ENCODE measurements around the gene CMIP.

CMIP gene

GRCh38 chr16:81487301-81487720 is 42.7 kb downstream of the CMIP start:
- H2BK120ac ChIP-seq (ENCODE audit: low read depth, low read length): no peak overlapping the region
- H2BK15ac ChIP-seq (ENCODE audit: low read depth, poor library complexity, severe bottlenecking): no peak overlapping the region
- WGBS: 94% methylated on average over 14 of the region's 14 CpGs
- no peak overlapping the region for H3K4ac ChIP-seq (ENCODE audit: low read depth in 1 of 2, low read length in 2 of 2)
- H3K9me3 ChIP-seq (ENCODE audit: control insufficient read depth, low read length): no peaks in the 10 kb centered on the region
- H3K23ac ChIP-seq (ENCODE audit: low read length in 2 of 2): no peak overlapping the region
- H2AFZ ChIP-seq (ENCODE audit: low read depth, low read length): no peak overlapping the region
- H3K14ac ChIP-seq (ENCODE audit: low read length in 2 of 2): no peak overlapping the region
- no peak overlapping the region for H3K4me3 ChIP-seq (ENCODE audit: insufficient read depth in 1 of 2, low read depth in 1 of 2, low read length in 2 of 2)
- no peak overlapping the region for H3K4me2 ChIP-seq (ENCODE audit: low read length, poor library complexity, severe bottlenecking)
- H4K8ac ChIP-seq (ENCODE audit: low read length): no peak overlapping the region
- no peak overlapping the region for H4K91ac ChIP-seq (ENCODE audit: low read length)
- no peak overlapping the region for H3K9ac ChIP-seq (ENCODE audit: low read length)
- no peak overlapping the region for H2AK5ac ChIP-seq (ENCODE audit: low read length, severe bottlenecking)
- no peaks in the 10 kb centered on the region for H3K27me3 ChIP-seq (ENCODE audit: control insufficient read depth in 1 of 2, insufficient read depth in 1 of 2, low read length in 2 of 2)
- no peak overlapping the region for H3K18ac ChIP-seq (ENCODE audit: low read depth in 1 of 2, low read length in 2 of 2)
- no peaks in the 10 kb centered on the region for H3K36me3 ChIP-seq (ENCODE audit: control insufficient read depth in 1 of 2, insufficient read depth in 2 of 2, low read depth in 1 of 2, low read length in 2 of 2)
- peaks cover 41% of the 10 kb centered on the region for H3K4me1 ChIP-seq (ENCODE audit: control insufficient read depth, insufficient read depth, low read depth, low read length)
- H3K27ac ChIP-seq (ENCODE audit: low read length, poor library complexity, severe bottlenecking): no peak overlapping the region
- peaks cover 47% of the 10 kb centered on the region for H3K79me1 ChIP-seq (replicated peaks; ENCODE audit: low read length, poor library complexity, severe bottlenecking)
- H2BK5ac ChIP-seq (ENCODE audit: low read depth, low read length, poor library complexity, severe bottlenecking): no peak overlapping the region
- no peak for DNase-seq
- H2BK12ac ChIP-seq (ENCODE audit: low read length in 2 of 2): no peak overlapping the region

GRCh38 chr16:81488687-81489411 is 44.2 kb downstream of the CMIP start:
- H3K23ac ChIP-seq (ENCODE audit: low read length in 2 of 2): no peak overlapping the region
- WGBS: 91% methylated on average over 7 of the region's 7 CpGs
- peaks cover 51% of the 10 kb centered on the region for H3K79me1 ChIP-seq (replicated peaks; ENCODE audit: low read length, poor library complexity, severe bottlenecking)
- no peak overlapping the region for H3K4me3 ChIP-seq (ENCODE audit: insufficient read depth in 1 of 2, low read depth in 1 of 2, low read length in 2 of 2)
- no peak overlapping the region for H2AFZ ChIP-seq (ENCODE audit: low read depth, low read length)
- H4K91ac ChIP-seq (ENCODE audit: low read length): no peak overlapping the region
- H2BK120ac ChIP-seq (ENCODE audit: low read depth, low read length): no peak overlapping the region
- peaks cover 42% of the 10 kb centered on the region for H3K4me1 ChIP-seq (ENCODE audit: control insufficient read depth, insufficient read depth, low read depth, low read length)
- H2BK12ac ChIP-seq (ENCODE audit: low read length in 2 of 2): peak overlapping the region in 1 of 2 experiments; percentile 45
- no peak overlapping the region for H2BK15ac ChIP-seq (ENCODE audit: low read depth, poor library complexity, severe bottlenecking)
- H3K27me3 ChIP-seq (ENCODE audit: control insufficient read depth in 1 of 2, insufficient read depth in 1 of 2, low read length in 2 of 2): no peaks in the 10 kb centered on the region
- no peak for DNase-seq
- H3K18ac ChIP-seq (ENCODE audit: low read depth in 1 of 2, low read length in 2 of 2): peak overlapping the region in 1 of 2 experiments; percentile 1
- no peaks in the 10 kb centered on the region for H3K9me3 ChIP-seq (ENCODE audit: control insufficient read depth, low read length)
- H3K4ac ChIP-seq (ENCODE audit: low read depth in 1 of 2, low read length in 2 of 2): no peak overlapping the region
- no peaks in the 10 kb centered on the region for H3K36me3 ChIP-seq (ENCODE audit: control insufficient read depth in 1 of 2, insufficient read depth in 2 of 2, low read depth in 1 of 2, low read length in 2 of 2)
- no peak overlapping the region for H3K27ac ChIP-seq (ENCODE audit: low read length, poor library complexity, severe bottlenecking)
- no peak overlapping the region for H2AK5ac ChIP-seq (ENCODE audit: low read length, severe bottlenecking)
- no peak overlapping the region for H3K14ac ChIP-seq (ENCODE audit: low read length in 2 of 2)
- H4K8ac ChIP-seq (ENCODE audit: low read length): no peak overlapping the region
- H3K4me2 ChIP-seq (ENCODE audit: low read length, poor library complexity, severe bottlenecking): no peak overlapping the region
- H2BK5ac ChIP-seq (ENCODE audit: low read depth, low read length, poor library complexity, severe bottlenecking): no peak overlapping the region
- no peak overlapping the region for H3K9ac ChIP-seq (ENCODE audit: low read length)

- WGBS: 85% methylated on average over 12 of the region's 12 CpGs
- Histone ChIP-seq H3K4me2 (ENCODE audit: low read length, poor library complexity, severe bottlenecking) (no peak overlapping the region), H2BK120ac (ENCODE audit: low read depth, low read length) (no peak overlapping the region), H3K14ac (ENCODE audit: low read length in 2 of 2) (no peak overlapping the region), H2BK5ac (ENCODE audit: low read depth, low read length, poor library complexity, severe bottlenecking) (no peak overlapping the region), H2AK5ac (ENCODE audit: low read length, severe bottlenecking) (no peak overlapping the region), H3K36me3 (ENCODE audit: control insufficient read depth in 1 of 2, insufficient read depth in 2 of 2, low read depth in 1 of 2, low read length in 2 of 2) (no peaks in the 10 kb centered on the region), H3K9me3 (ENCODE audit: control insufficient read depth, low read length) (no peaks in the 10 kb centered on the region), H3K4ac (ENCODE audit: low read depth in 1 of 2, low read length in 2 of 2) (no peak overlapping the region), H3K27me3 (ENCODE audit: control insufficient read depth in 1 of 2, insufficient read depth in 1 of 2, low read length in 2 of 2) (no peaks in the 10 kb centered on the region), H2BK12ac (ENCODE audit: low read length in 2 of 2) (no peak overlapping the region), H4K91ac (ENCODE audit: low read length) (no peak overlapping the region), H3K79me1 (replicated peaks; ENCODE audit: low read length, poor library complexity, severe bottlenecking) (peaks cover 45% of the 10 kb centered on the region), H3K27ac (ENCODE audit: low read length, poor library complexity, severe bottlenecking) (no peak overlapping the region), H3K18ac (ENCODE audit: low read depth in 1 of 2, low read length in 2 of 2) (no peak overlapping the region), H3K4me3 (ENCODE audit: insufficient read depth in 1 of 2, low read depth in 1 of 2, low read length in 2 of 2) (no peak overlapping the region), H2AFZ (ENCODE audit: low read depth, low read length) (no peak overlapping the region), H4K8ac (ENCODE audit: low read length) (no peak overlapping the region), H3K4me1 (ENCODE audit: control insufficient read depth, insufficient read depth, low read depth, low read length) (peaks cover 41% of the 10 kb centered on the region), H3K9ac (ENCODE audit: low read length) (no peak overlapping the region), H3K23ac (ENCODE audit: low read length in 2 of 2) (no peak overlapping the region), H2BK15ac (ENCODE audit: low read depth, poor library complexity, severe bottlenecking) (no peak overlapping the region)
- DNase-seq: no peak
Observed at GRCh38 chr16:81489547-81490267, 45.1 kb downstream of the CMIP start.

GRCh38 chr16:81491541-81492188 is 47.1 kb downstream of the CMIP start:
- H3K27ac ChIP-seq (ENCODE audit: low read length, poor library complexity, severe bottlenecking): no peak overlapping the region
- H3K36me3 ChIP-seq (ENCODE audit: control insufficient read depth in 1 of 2, insufficient read depth in 2 of 2, low read depth in 1 of 2, low read length in 2 of 2): peaks cover 0 to 5% of the 10 kb centered on the region in 2 experiments
- no peak overlapping the region for H2AK5ac ChIP-seq (ENCODE audit: low read length, severe bottlenecking)
- no peak overlapping the region for H2AFZ ChIP-seq (ENCODE audit: low read depth, low read length)
- no peak overlapping the region for H2BK5ac ChIP-seq (ENCODE audit: low read depth, low read length, poor library complexity, severe bottlenecking)
- H3K9ac ChIP-seq (ENCODE audit: low read length): peak overlapping the region; percentile 57
- no peak overlapping the region for H2BK15ac ChIP-seq (ENCODE audit: low read depth, poor library complexity, severe bottlenecking)
- H4K91ac ChIP-seq (ENCODE audit: low read length): no peak overlapping the region
- no peaks in the 10 kb centered on the region for H3K9me3 ChIP-seq (ENCODE audit: control insufficient read depth, low read length)
- no peak overlapping the region for H3K23ac ChIP-seq (ENCODE audit: low read length in 2 of 2)
- H2BK12ac ChIP-seq (ENCODE audit: low read length in 2 of 2): no peak overlapping the region
- H3K18ac ChIP-seq (ENCODE audit: low read depth in 1 of 2, low read length in 2 of 2): no peak overlapping the region
- H3K4ac ChIP-seq (ENCODE audit: low read depth in 1 of 2, low read length in 2 of 2): no peak overlapping the region
- H2BK120ac ChIP-seq (ENCODE audit: low read depth, low read length): no peak overlapping the region
- H3K27me3 ChIP-seq (ENCODE audit: control insufficient read depth in 1 of 2, insufficient read depth in 1 of 2, low read length in 2 of 2): no peaks in the 10 kb centered on the region
- H3K79me1 ChIP-seq (replicated peaks; ENCODE audit: low read length, poor library complexity, severe bottlenecking): peaks cover 53% of the 10 kb centered on the region
- no peak overlapping the region for H3K14ac ChIP-seq (ENCODE audit: low read length in 2 of 2)
- WGBS: 94% methylated on average over 18 of the region's 18 CpGs
- DNase-seq: no peak
- H4K8ac ChIP-seq (ENCODE audit: low read length): no peak overlapping the region
- peak overlapping the region in 1 of 2 experiments; percentile 10 for H3K4me3 ChIP-seq (ENCODE audit: insufficient read depth in 1 of 2, low read depth in 1 of 2, low read length in 2 of 2)
- H3K4me1 ChIP-seq (ENCODE audit: control insufficient read depth, insufficient read depth, low read depth, low read length): peaks cover 31% of the 10 kb centered on the region
- H3K4me2 ChIP-seq (ENCODE audit: low read length, poor library complexity, severe bottlenecking): no peak overlapping the region
